ENCODE results near the gene ARHGEF40.

ARHGEF40 gene

GRCh38 chr14:21029917-21030316 lies 40.2 kb upstream of the ARHGEF40 start, which contains the start of gene TPPP2:
TPPP2 (plus strand) TSS chr14:21030217; CDS start chr14:21030582, 365 bp downstream.
- no peak for DNase-seq (ENCODE audit: low read depth in 1 of 2, low spot score in 1 of 2)
- no peak within 1 kb of the TSS for H3K27ac ChIP-seq (replicated peaks)
- H3K4me3 ChIP-seq (replicated peaks; ENCODE audit: insufficient read depth, low read length) = no peak within 1 kb of the TSS
- no peak for TF ChIP-seq SPI1 (IDR thresholded peaks at IDR 0.05; ENCODE audit: borderline replicate concordance, low read depth)
- H3K27me3 ChIP-seq (ENCODE audit: insufficient read depth, poor library complexity, severe bottlenecking) = peaks cover 4% of the 10 kb centered on the region

- TF ChIP-seq SPI1 (IDR thresholded peaks at IDR 0.05; ENCODE audit: borderline replicate concordance, low read depth) (no peak), CTCF (IDR thresholded peaks at IDR 0.05; ENCODE audit: insufficient read depth, low read length) (no peak)
- Histone ChIP-seq H3K27ac (replicated peaks) (no peak overlapping the region), H3K4me3 (replicated peaks; ENCODE audit: insufficient read depth, low read length) (no peak overlapping the region), H3K27me3 (ENCODE audit: insufficient read depth, poor library complexity, severe bottlenecking) (no peaks in the 10 kb centered on the region)
- no peak for DNase-seq (ENCODE audit: low read depth in 1 of 2, low spot score in 1 of 2)
Measured at GRCh38 chr14:21030531-21030930, 39.6 kb upstream of the ARHGEF40 start.

GRCh38 chr14:21032326-21033132 lies 37.6 kb upstream of the ARHGEF40 start:
- Histone ChIP-seq H3K27ac (replicated peaks) (no peak overlapping the region), H3K27me3 (ENCODE audit: insufficient read depth, poor library complexity, severe bottlenecking) (no peaks in the 10 kb centered on the region), H3K4me3 (replicated peaks; ENCODE audit: insufficient read depth, low read length) (no peak overlapping the region)
- DNase-seq (ENCODE audit: low read depth in 1 of 2, low spot score in 1 of 2) = peak; percentile 54 to 84
- no peak for TF ChIP-seq REST (IDR thresholded peaks at IDR 0.05; ENCODE audit: insufficient replicate concordance, low read depth)
- TF ChIP-seq SPI1 (IDR thresholded peaks at IDR 0.05; ENCODE audit: borderline replicate concordance, low read depth) = no peak
- no peak for TF ChIP-seq CTCF (IDR thresholded peaks at IDR 0.05; ENCODE audit: insufficient read depth, low read length)

- Histone ChIP-seq H3K27ac (replicated peaks) (no peak overlapping the region), H3K4me3 (replicated peaks; ENCODE audit: insufficient read depth, low read length) (no peak overlapping the region), H3K27me3 (ENCODE audit: insufficient read depth, poor library complexity, severe bottlenecking) (no peaks in the 10 kb centered on the region)
- TF ChIP-seq SPI1 (IDR thresholded peaks at IDR 0.05; ENCODE audit: borderline replicate concordance, low read depth) = no peak
- TF ChIP-seq GABPA (IDR thresholded peaks at IDR 0.05; ENCODE audit: low read depth) = no peak
- no peak for TF ChIP-seq CTCF (IDR thresholded peaks at IDR 0.05; ENCODE audit: insufficient read depth, low read length)
- TF ChIP-seq REST (IDR thresholded peaks at IDR 0.05; ENCODE audit: insufficient replicate concordance, low read depth) = no peak
- TF ChIP-seq POLR2AphosphoS5 (IDR thresholded peaks at IDR 0.05; ENCODE audit: low read depth) = no peak
- no peak for DNase-seq (ENCODE audit: low read depth in 1 of 2, low spot score in 1 of 2)
Measured at GRCh38 chr14:21033133-21033698, 36.9 kb upstream of the ARHGEF40 start.

All from HL-60 (cell line).